GM12878 (cell line): Measurements from ENCODE around the gene PMEL. TPM values are rescaled to one million over a fixed set of nuclear protein-coding genes. Genes with fewer than 3 reads are reported as not detected.
A peak's percentile ranks its signal among the peaks of the same experiment; 100 is the strongest.

Experiments
- CHD2 ChIP-seq: IDR thresholded peaks from 2 replicates; pipeline ENCODE4 v1.6.1; 2011; ENCODE audit warnings: low read depth, low read length, improper control_type of control experiment, borderline replicate concordance
- ELK1 ChIP-seq: IDR thresholded peaks from 2 replicates; pipeline ENCODE4 v1.6.1; 2012; ENCODE audit warnings: low read depth, low read length, improper control_type of control experiment
- HSF1 ChIP-seq: fragments of 150-350 bp; IDR thresholded peaks from 2 replicates; pipeline ENCODE4 v1.6.1; 2014; ENCODE audit warnings: mild to moderate bottlenecking, low read depth, low read length
- MTA2 ChIP-seq: fragments of 450-650 bp; IDR thresholded peaks from 2 replicates; pipeline ENCODE4 v1.6.1; 2016; ENCODE audit warnings: low read depth, mild to moderate bottlenecking, moderate library complexity
- MTA3 ChIP-seq: IDR thresholded peaks from 2 replicates; pipeline ENCODE4 v1.6.1; 2012; ENCODE audit warnings: low read length, inconsistent platforms, borderline replicate concordance
- MYC ChIP-seq: IDR thresholded peaks from 2 replicates; pipeline ENCODE4 v1.6.1; 2011; ENCODE audit warnings: mild to moderate bottlenecking, low read length, moderate library complexity, inconsistent platforms; ENCODE audit not compliant: insufficient read depth, insufficient replicate concordance, insufficient read length, severe bottlenecking
- PAX5 ChIP-seq: IDR thresholded peaks from 2 replicates; pipeline ENCODE4 v1.6.1; 2011; ENCODE audit warnings: low read depth, low read length, borderline replicate concordance
- RAD21 ChIP-seq: IDR thresholded peaks from 2 replicates; pipeline ENCODE4 v1.6.1; 2011; ENCODE audit warnings: mild to moderate bottlenecking, low read depth, low read length, moderate library complexity; ENCODE audit not compliant: insufficient read depth
- RUNX3 ChIP-seq: IDR thresholded peaks from 2 replicates; pipeline ENCODE4 v1.6.1; 2012; ENCODE audit warnings: low read length, inconsistent platforms
- SMARCA5 ChIP-seq: fragments of 450-650 bp; IDR thresholded peaks from 2 replicates; pipeline ENCODE4 v1.6.1; 2017; ENCODE audit warnings: mild to moderate bottlenecking
- SREBF1 ChIP-seq: IDR thresholded peaks from 2 replicates; pipeline ENCODE4 v1.6.1; 2012; ENCODE audit warnings: mild to moderate bottlenecking, low read length
- TARDBP ChIP-seq: IDR thresholded peaks from 2 replicates; pipeline ENCODE4 v1.6.1; 2016; ENCODE audit warnings: borderline replicate concordance
- ZBTB11 ChIP-seq: fragments of 450-650 bp; formaldehyde crosslinking; IDR thresholded peaks from 2 replicates; pipeline ENCODE4 v1.5.0; 2022; ENCODE audit warnings: mild to moderate bottlenecking, missing genetic modification characterization
- ZNF274 ChIP-seq: IDR thresholded peaks from one replicate; pipeline ENCODE4 v1.8.0; 2011; ENCODE audit not compliant: insufficient read length, insufficient read depth
- polyA plus RNA-seq, 11 experiments: library from polyadenylated mRNA; depleted of rRNA in 4 of 11; unstranded in 6 of 11; stranded (reverse) in 5 of 11; fragments of >200 nt; fragmentation: Nextera tagmentation in 4 of 11; fragmentation: Illumina TruSeq in 1 of 11; extraction: Ambion mirVana in 4 of 11; extraction: Trizol in 1 of 11; gene quantifications; 1 replicate in 1 of 11; 2 replicates in 10 of 11; pipeline versions ENCODE4 v1.2.1 to v1.2.3, GENCODE V29; 2011 to 2016; ENCODE audit warnings: inconsistent platforms in 2 of 11, missing spikeins in 2 of 11, low read depth in 1 of 11
- total RNA-seq, 4 experiments: library from RNA; depleted of rRNA in 3 of 4; stranded (reverse); fragments of >200 nt in 3 of 4; fragmentation: Illumina TruSeq in 1 of 4; extraction: Trizol in 1 of 4; gene quantifications; 2 replicates each; pipeline versions ENCODE4 v1.2.1 to v1.2.3, GENCODE V29; 2013 to 2021
- TF ChIP-seq, protein P1 (sequence below): fragments of 450-650 bp; IDR thresholded peaks from 2 replicates; pipeline ENCODE4 v1.6.1; 2017; ENCODE audit warnings: mild to moderate bottlenecking, moderate library complexity
- TF ChIP-seq, protein P2 (sequence below): fragments of 450-650 bp; IDR thresholded peaks from 2 replicates; pipeline ENCODE4 v1.6.1; 2017; ENCODE audit warnings: mild to moderate bottlenecking

PMEL gene
- total and polyA plus RNA-seq, 10 of the 15 experiments (the other 5 are each of a cell fraction or from before 2014, with no cell fraction given), result 0.32 to 1.6 (median 0.56) TPM

DNA sequence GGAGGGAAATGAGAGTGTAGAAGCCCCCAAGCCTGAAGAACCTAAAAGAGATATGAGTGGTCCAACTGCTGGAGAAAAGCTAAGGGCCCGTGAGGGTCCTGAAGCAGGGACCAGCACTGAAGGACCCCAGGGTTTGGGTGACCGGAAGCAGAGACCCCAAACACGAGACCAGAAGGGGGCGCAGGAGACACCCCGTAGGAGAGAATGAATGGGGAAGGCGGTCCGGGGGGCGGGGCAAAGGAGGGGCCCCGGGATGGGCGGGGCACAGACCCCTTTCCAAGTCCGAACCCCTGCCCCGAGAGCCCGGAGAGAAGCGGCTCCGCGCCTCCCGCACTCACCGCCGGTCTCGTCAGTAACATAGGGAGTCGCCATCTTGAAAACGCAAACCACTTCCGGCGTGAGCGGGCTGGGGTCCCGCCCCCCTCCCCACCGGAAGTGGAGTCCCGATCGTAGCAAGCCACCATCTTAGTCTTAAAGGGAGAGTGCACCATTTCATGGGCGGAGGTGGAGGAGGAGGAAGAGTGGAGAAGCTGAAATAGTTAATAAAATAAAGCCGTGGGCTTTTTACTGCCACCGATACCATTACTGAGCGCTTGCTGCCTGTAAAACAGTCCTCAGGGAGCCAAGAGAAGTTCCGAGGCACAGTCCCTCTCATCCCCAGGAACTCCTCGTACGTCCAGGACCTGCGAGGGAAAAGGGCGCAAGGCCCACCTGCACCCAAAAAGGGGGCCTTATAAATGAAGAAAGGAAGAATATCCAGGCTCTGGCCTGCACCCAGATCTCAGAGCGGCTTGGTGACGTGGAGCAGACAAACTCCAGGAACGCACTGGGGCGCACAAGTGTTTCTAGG is 38.9 kb downstream of the PMEL start (continued):
- TF ChIP-seq ZBTB11 (CRISPR knock-in tag) (no peak), MTA2 (0 out of 2 replicates have a peak, but pooled peaks have one; percentile 47), SREBF1 (no peak), MTA3 (no peak), RAD21 (peak; percentile 38), HSF1 (no peak), TARDBP (no peak), SMARCA5 (peak; percentile 71; the same call in 1 of the 2 replicates), PAX5 (0 out of 2 replicates have a peak, but pooled peaks have one; percentile 19), CHD2 (peak; percentile 65; the same call in 1 of the 2 replicates), MYC (no peak), RUNX3 (peak; percentile 91), ELK1 (peak; percentile 92), ZNF274 (no peak)
- TF ChIP-seq, protein P1, sequence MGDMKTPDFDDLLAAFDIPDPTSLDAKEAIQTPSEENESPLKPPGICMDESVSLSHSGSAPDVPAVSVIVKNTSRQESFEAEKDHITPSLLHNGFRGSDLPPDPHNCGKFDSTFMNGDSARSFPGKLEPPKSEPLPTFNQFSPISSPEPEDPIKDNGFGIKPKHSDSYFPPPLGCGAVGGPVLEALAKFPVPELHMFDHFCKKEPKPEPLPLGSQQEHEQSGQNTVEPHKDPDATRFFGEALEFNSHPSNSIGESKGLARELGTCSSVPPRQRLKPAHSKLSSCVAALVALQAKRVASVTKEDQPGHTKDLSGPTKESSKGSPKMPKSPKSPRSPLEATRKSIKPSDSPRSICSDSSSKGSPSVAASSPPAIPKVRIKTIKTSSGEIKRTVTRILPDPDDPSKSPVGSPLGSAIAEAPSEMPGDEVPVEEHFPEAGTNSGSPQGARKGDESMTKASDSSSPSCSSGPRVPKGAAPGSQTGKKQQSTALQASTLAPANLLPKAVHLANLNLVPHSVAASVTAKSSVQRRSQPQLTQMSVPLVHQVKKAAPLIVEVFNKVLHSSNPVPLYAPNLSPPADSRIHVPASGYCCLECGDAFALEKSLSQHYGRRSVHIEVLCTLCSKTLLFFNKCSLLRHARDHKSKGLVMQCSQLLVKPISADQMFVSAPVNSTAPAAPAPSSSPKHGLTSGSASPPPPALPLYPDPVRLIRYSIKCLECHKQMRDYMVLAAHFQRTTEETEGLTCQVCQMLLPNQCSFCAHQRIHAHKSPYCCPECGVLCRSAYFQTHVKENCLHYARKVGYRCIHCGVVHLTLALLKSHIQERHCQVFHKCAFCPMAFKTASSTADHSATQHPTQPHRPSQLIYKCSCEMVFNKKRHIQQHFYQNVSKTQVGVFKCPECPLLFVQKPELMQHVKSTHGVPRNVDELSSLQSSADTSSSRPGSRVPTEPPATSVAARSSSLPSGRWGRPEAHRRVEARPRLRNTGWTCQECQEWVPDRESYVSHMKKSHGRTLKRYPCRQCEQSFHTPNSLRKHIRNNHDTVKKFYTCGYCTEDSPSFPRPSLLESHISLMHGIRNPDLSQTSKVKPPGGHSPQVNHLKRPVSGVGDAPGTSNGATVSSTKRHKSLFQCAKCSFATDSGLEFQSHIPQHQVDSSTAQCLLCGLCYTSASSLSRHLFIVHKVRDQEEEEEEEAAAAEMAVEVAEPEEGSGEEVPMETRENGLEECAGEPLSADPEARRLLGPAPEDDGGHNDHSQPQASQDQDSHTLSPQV, result 0 out of 2 replicates have a peak, but pooled peaks have one; percentile 52
- TF ChIP-seq, protein P2, sequence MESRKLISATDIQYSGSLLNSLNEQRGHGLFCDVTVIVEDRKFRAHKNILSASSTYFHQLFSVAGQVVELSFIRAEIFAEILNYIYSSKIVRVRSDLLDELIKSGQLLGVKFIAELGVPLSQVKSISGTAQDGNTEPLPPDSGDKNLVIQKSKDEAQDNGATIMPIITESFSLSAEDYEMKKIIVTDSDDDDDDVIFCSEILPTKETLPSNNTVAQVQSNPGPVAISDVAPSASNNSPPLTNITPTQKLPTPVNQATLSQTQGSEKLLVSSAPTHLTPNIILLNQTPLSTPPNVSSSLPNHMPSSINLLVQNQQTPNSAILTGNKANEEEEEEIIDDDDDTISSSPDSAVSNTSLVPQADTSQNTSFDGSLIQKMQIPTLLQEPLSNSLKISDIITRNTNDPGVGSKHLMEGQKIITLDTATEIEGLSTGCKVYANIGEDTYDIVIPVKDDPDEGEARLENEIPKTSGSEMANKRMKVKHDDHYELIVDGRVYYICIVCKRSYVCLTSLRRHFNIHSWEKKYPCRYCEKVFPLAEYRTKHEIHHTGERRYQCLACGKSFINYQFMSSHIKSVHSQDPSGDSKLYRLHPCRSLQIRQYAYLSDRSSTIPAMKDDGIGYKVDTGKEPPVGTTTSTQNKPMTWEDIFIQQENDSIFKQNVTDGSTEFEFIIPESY, result no peak
